IPS DF 4.7 (cell line): Measurements from ENCODE around the gene KLF6.

Source experiments
- DNase-seq: peaks from one replicate; pipeline ENCODE4 v3.0.0-alpha.2; 2013; ENCODE audit warnings: low spot score; ENCODE audit errors: extremely low read depth

KLF6 gene

GRCh38 chr10:3774814-3775695, 10.0 kb downstream of the KLF6 start:
- no peak for DNase-seq

GRCh38 chr10:3774018-3774813, 10.8 kb downstream of the KLF6 start:
- DNase-seq, result no peak

GRCh38 chr10:3773460-3774017, 11.5 kb downstream of the KLF6 start:
- no peak for DNase-seq

GRCh38 chr10:3772361-3773171, 12.4 kb downstream of the KLF6 start:
- no peak for DNase-seq

- no peak for DNase-seq
Measured at GRCh38 chr10:3770611-3771110, 14.3 kb downstream of the KLF6 start.

GRCh38 chr10:3769556-3769955, 15.5 kb downstream of the KLF6 start:
- DNase-seq, result no peak

- no peak for DNase-seq
Measured at GRCh38 chr10:3766046-3766756, 18.8 kb downstream of the KLF6 start.

- no peak for DNase-seq
Measured at GRCh38 chr10:3765146-3765545, 19.9 kb downstream of the KLF6 start.

- no peak for DNase-seq
Measured at GRCh38 chr10:3764626-3765112, 20.3 kb downstream of the KLF6 start.

GRCh38 chr10:3763852-3764625, 21.0 kb downstream of the KLF6 start:
- no peak for DNase-seq

- DNase-seq, result no peak
Measured at GRCh38 chr10:3763035-3763456, 22.0 kb downstream of the KLF6 start.

- no peak for DNase-seq
Measured at GRCh38 chr10:3762309-3762708, 22.7 kb downstream of the KLF6 start.

- DNase-seq, result no peak
Measured at GRCh38 chr10:3761904-3762303, 23.1 kb downstream of the KLF6 start.

- DNase-seq, result no peak
Measured at GRCh38 chr10:3761021-3761686, 23.9 kb downstream of the KLF6 start.

GRCh38 chr10:3760083-3760482, 24.9 kb downstream of the KLF6 start:
- DNase-seq, result no peak

GRCh38 chr10:3759397-3759796, 25.6 kb downstream of the KLF6 start:
- no peak for DNase-seq

GRCh38 chr10:3758491-3758970, 26.5 kb downstream of the KLF6 start:
- no peak for DNase-seq

GRCh38 chr10:3757638-3758490, 27.1 kb downstream of the KLF6 start:
- DNase-seq, result no peak
